HG03432 (cell line): Measurements from ENCODE around the gene RAB11B.
A peak's percentile ranks its signal among the peaks of the same experiment; 100 is the strongest.
"Not testable (repeated sequence)": the region's sequence is repeated elsewhere in the genome, so short reads cannot be mapped to it uniquely, and the experiment has no call there.

Source experiments
- ATAC-seq: cut with Tn5 transposase; IDR thresholded peaks from one replicate; pipeline ENCODE4 v1.9.1; 2021; ENCODE audit warnings: mild to moderate bottlenecking, moderate library complexity; ENCODE audit not compliant: unreplicated experiment

RAB11B gene

DNA sequence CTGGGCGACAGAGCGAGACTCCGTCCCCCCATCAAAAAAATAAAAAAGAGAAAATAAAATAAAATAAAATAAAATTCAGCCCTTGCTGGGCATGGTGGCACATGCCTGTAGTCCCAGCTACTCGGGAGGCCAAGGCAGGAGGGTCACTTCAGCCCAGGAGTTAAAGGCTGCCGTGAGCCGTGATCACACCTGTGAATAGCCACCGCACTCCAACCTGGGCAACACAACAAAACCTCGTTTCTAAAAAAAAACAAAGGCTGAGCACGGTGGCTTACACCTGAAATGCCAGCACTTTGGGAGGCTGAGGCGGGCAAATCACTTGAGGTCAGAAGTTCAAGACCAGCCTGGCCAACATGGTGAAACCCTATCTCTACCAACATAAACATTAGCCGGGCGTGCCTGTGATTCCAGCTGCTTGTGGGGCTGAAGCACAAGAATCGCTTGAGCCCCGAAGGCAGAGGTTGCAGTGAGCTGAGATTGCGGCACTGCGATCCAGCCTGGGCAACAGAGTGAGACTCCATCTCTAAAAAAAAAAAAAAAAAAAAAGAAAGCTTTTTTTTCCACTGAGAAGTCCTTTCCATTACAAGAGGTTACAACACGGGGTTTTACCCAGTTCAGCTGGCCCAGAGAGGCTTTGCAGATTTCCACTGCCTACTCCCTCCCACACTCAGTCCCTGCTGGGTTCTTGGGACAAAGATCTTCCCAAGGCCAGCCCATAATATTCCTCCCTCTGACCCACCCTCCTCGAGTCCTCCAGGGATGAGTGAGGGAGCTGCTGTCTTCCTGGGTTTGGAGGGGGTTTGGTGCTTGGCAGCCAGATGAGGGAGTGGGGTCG is 19.8 kb upstream of the RAB11B start:
- ATAC-seq: no peak

DNA sequence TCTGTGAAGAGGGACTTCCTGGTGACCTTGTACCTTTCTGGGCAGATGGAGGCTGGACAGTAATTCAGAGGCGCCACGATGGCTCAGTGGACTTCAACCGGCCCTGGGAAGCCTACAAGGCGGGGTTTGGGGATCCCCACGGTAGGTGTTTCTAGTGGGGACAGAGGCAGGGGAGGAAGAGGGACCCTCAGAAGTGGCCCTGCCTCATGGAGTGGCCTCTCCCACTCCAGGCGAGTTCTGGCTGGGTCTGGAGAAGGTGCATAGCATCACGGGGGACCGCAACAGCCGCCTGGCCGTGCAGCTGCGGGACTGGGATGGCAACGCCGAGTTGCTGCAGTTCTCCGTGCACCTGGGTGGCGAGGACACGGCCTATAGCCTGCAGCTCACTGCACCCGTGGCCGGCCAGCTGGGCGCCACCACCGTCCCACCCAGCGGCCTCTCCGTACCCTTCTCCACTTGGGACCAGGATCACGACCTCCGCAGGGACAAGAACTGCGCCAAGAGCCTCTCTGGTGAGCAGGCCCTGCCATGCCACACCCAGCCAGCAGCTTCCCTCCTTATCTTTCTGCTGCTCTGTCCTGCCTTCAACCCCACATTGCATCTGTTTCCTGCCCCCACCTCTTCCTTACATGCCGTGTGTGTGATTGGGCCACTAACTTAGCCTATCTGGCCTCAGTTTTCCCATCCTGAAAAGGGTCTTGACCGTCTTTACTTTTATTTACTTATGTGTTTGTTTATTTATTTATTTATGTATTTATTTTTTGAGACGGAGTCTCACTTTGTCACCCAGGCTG is 19.0 kb upstream of the RAB11B start:
- no peak for ATAC-seq

DNA sequence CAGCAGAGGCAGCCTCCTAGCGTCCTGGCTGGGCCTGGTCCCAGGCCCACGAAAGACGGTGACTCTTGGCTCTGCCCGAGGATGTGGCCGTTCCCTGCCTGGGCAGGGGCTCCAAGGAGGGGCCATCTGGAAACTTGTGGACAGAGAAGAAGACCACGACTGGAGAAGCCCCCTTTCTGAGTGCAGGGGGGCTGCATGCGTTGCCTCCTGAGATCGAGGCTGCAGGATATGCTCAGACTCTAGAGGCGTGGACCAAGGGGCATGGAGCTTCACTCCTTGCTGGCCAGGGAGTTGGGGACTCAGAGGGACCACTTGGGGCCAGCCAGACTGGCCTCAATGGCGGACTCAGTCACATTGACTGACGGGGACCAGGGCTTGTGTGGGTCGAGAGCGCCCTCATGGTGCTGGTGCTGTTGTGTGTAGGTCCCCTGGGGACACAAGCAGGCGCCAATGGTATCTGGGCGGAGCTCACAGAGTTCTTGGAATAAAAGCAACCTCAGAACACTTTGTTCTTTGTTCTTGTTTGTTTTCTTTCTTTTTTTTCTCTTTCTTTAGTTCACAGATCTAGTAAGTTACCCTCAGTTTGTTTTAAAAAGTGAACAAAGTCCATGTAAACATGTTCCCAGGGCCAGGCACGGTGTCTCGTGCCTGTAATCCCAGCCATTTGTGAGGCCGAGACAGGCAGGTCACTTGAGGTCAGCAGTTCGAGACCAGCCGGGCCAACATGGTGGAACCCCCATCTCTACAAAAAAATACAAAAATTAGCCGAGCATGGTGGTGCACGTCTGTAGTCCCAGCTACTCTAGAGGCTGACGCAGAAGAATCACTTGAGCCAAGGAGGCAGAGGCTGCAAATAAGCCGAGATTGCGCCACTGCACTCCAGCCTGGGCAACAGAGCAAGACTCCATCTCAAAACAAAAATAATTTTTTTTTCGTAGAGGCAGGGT is 16.0 kb upstream of the RAB11B start:
- ATAC-seq: no peak

DNA sequence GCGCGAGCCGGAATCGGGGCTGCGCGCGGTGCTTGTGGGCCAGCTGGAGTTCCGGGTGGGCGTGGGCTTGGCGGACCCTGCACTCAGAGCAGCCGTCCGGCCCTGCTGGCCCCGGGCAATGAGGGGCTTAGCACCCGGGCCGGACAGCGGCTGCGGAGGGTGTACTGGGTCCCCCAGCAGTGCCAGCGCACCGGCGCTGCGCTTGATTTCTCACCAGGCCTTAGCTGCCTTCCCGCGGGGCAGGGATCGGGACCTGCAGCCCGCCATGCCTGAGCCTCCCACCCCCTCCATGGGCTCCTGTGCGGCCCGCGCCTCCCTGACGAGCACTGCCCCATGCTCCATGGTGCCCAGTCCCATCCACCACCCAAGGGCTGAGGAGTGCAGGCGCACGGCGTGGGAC is 14.4 kb upstream of the RAB11B start:
- ATAC-seq: not testable (repeated sequence)

GRCh38 chr19:8376373-8376974 is 13.7 kb upstream of the RAB11B start:
- ATAC-seq: not testable (repeated sequence)

DNA sequence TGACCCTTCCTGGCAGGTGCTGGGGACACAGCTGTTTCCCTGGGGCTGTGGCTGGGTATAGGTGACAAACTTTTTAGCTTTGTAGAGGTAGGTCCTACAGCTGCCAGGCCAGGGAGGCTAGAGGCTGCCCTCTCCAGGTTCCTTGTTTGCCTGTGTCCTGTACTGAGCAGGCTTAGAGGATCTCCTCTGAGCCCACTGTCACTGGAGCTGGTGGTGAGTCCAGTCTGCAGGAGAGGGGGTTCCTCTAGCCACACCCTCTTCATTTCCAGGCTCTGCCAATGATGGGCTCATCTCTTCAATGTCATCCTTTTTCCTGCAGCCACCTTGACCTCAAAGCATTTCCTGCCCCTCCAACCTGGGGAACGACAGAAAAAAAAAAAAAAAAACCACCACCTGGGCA is 12.6 kb upstream of the RAB11B start:
- no peak for ATAC-seq

GRCh38 chr19:8379156-8379891 is 10.8 kb upstream of the RAB11B start:
- ATAC-seq: not testable (repeated sequence)

- not testable (repeated sequence) for ATAC-seq
Observed at GRCh38 chr19:8384569-8384968, 5.6 kb upstream of the RAB11B start.

GRCh38 chr19:8385103-8385502 is 5.1 kb upstream of the RAB11B start:
- ATAC-seq: not testable (repeated sequence)

- ATAC-seq: not testable (repeated sequence)
Observed at GRCh38 chr19:8385566-8385965, 4.6 kb upstream of the RAB11B start.

DNA sequence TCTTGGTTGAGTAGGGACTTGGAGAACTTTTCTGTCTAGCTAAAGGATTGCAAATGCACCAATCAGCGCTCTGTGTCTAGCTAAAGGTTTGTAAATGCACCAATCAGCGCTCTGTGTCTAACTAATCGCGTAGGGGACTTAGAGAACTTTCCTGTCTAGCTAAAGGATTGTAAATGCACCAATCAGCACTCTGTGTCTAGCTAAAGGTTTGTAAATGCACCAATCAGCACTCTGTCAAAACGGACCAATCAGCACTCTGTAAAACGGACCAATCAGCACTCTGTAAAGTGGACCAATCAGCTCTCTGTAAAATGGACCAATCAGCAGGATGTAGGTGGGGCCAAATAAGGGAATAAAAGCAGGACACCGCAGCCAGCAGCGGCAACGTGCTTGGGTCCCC is 3.7 kb upstream of the RAB11B start:
- ATAC-seq: not testable (repeated sequence)

- no peak for ATAC-seq
Observed at GRCh38 chr19:8386990-8387389, 3.2 kb upstream of the RAB11B start.

GRCh38 chr19:8387688-8388611 is 2.2 kb upstream of the RAB11B start:
- ATAC-seq: no peak

DNA sequence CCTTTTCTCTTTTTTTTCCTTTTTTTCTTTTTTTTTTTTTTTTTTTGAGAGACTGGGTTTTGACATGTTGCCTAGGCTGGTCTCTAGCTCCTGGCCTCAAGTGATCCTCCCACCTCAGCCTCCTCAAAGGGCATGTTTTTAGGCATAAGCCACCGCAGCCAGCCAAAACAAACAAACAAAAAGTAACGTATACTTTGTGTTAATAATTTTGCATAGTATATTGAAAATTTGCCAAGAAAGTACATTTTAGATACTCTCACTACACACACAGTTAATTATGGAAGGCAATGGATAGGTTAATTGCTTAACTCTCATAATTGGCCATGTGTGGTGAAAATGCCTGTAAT is 1.6 kb upstream of the RAB11B start:
- ATAC-seq: no peak

DNA sequence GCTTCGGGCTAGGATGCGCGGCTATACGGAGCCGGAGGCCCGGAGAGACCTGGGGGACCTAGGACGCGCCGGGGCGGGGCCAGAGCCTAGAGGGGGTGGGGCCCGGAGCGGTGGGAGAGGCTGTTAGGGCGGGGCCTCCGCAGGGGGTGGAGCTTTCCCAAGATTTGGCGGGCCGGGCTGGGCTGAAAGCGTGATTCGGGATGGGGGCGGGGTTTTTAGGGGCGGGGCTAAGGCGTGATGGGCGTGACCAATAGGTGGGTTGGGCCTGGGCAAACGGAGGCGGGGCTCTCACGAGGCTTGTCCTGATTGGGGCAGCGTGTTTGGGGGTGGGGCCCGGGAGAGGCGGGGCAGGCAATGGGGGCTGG is 439 bp downstream of the RAB11B start:
- peak; percentile 42 for ATAC-seq

- ATAC-seq: no peak
Observed at GRCh38 chr19:8391198-8392016, 1.2 kb downstream of the RAB11B start.

- no peak for ATAC-seq
Observed at GRCh38 chr19:8392017-8392591, 1.9 kb downstream of the RAB11B start.
